Smooth muscle cell of the brain vasculature (primary cell): ENCODE results near the gene CD52.

ENCODE experiments used
- DNase-seq: peaks from one replicate; pipeline ENCODE4 v3.0.0-alpha.2; 2012; ENCODE audit warnings: low read depth, low spot score

The CD52 gene

DNA sequence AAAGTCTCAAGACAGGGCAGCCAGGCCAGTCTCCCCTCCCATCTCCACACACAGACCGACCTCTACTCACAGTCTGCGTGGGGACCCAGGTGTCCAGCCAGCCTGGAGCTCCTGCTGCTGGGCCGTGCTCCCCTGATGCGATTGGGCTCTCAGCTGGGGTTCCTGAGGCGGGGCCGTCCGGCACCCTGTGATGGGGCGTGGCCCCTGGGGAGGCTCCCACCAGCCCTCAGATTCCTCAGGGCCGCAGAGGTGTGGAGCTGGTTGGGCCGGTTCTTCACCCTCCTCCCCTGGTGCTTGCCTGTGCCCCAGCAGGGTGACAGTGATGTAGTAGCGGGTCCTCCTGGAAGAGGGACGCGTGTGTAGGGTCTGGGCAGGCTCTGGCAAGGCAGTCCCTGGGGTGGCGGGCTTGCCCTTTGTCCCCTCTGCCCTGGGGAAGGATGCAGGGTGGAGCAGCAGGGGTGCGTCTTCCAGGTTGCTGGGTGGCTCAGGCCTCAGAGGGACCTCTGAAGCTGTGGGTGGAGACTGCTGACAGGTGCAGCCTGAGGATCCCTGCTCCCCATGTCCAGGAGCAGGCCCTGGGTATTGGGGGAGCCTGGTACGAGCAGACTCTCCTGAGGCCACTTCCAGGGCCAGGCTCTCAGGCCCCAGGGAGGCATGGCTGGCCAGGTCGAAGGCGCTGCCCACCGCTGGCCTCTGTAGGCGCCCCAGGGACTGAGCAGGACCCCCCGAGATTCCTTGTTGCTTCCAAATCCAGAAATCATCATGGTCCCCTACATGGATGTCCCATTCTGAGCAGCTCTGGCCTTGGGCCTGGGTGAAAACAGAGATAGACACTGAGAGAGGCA, 36.4 kb downstream of the CD52 start, which contains the start of gene CRYBG2:
Gene CRYBG2 (minus strand): TSS at position 155 of the 845 bp plus-strand sequence. CDS start 7,473 bp downstream, outside the sequence.
- no peak for DNase-seq

DNA sequence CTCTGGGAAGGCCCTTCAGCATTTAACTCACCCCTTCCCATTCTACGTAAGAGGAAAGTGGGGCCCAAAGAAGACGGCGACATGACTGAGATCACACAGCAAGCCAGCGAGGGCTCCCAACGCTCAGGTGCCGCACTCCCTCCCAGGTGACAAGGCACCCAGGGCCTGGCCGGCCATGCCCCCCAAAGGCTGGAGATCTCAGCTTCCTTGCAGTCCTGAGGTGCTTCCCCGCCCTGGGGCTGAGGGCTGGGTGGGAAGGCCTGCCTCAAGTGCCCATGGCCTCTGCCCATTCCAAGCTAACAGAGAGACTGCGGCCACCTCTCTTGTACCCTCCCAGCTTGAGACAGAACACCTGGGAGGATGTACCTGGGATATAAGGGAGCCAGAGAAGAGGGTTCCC, 37.2 kb downstream of the CD52 start:
- no peak for DNase-seq

DNA sequence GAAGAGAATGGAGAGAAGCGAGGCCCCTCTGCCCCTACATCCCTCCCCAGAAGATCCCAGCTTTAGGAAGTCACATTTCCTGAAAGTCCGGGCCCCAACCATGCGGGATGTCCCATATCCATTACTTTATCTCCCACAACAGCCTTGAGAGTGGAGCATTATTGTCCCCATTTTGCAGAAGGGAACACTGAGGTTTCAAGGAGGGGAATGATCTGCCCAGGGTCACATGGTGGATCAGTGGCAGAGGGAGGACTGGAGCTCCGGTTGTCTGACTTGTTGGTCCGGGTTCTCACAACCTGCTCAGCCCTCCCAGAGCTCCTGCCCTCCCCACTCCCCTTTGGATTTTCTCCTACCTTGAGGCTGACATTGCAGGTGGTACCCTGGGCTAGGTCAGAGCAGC, 38.3 kb downstream of the CD52 start:
- DNase-seq: no peak

DNA sequence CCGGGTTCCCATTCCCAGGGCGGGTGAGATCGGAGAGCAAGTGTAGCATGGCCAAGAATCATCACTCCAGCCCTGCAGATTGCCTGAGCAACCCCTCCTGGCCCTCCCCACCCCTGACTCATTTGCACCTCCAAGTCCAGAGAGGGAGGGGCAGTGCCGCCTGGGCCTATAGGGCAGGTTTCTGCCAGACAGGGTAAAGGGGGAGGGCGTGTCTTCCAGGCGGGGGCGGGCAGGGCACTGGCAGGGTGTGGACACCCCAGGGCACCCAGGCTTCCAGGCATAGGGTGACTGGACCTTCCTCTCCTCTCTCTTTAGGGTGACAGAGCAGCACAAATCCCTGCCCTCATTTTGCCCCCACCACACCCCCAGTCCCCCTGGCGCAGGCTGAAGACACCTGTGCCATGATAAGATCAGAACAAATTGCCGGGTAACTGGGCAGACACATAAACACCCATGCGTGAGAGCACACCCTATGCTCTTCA, 39.4 kb downstream of the CD52 start:
- no peak for DNase-seq

DNA sequence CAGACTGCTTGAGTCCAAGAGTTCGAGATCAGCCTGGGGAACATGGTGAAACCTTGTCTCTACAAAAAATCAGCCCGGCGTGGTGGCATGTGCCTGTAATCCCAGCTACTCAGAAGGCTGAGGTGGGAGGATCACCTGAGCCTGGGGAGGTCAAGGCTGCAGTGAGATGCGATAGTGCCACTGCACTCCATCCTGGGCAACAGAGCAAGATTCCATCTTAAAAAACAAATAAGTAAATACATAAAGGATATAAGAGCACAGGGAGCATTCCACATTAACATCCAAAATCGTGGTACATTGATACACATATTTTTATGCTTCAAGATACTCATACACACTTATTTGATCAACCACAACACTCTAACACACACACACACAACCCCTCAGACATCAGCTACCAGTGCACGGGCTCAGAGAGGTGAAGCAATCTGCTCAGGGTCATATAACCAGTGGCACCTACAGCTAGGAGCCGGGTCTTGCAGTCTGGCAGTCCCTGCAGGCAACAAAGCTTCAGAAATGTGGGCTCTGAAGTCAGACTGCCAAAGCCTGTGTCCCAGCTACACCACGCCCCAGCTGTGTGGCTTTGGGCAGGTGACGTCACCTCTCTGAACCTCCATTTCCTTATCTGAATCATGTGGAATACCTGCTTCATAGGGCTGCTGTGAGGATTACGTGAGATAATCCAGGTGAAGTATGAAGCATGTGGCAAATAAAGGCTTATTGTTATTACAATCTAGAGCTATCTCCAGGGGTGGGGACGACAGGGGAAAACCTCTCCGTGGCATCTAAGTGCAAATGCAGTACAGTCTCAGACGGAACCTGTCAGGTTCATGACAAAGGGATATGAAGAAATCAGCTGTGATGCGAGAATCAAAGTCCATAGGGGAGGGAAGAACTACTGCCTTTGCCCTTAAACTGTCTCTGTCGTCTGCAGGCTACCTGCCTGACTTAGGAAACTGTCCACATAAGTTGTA, 40.9 kb downstream of the CD52 start:
- DNase-seq: no peak

DNA sequence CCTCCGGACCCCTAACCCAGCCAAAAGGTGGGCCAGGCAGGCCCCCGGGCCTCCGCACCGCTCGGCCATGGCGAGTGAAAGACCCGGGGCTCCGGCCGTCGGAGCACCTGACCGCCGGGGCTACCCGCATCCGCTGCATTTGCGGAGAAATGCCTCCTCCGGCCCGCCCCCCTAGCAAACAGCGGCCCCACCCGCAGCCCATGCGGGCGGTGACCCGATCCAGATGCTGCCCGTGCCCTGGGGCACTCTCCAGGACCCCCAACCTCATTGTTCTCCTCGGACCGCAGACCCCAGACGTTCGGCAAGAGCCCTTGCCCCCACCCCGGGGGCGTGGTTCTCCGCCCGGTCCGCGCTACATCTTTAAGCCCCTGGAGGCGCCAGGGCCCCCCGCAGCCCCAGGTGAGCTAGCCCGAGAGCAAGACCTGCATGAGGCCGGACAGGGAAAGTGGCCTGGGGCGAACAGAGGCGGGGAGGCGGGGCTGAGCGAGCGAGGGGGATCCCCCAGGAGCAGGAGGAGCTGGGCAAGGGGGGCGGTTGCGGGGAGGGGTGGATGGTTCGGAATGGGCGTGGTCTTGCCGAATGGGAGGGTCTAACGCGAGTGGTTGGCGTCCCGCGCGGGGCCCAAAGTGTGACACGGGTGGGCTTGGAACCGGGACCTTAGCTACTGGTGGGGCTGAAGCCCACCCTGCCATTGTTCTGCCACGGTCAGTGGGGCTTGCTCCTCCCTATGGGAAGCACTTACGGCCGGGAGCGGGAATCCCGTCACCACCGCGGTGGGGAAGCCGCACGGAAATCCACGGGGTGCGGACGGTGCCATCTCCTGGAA, 42.4 kb downstream of the CD52 start:
- no peak for DNase-seq

DNA sequence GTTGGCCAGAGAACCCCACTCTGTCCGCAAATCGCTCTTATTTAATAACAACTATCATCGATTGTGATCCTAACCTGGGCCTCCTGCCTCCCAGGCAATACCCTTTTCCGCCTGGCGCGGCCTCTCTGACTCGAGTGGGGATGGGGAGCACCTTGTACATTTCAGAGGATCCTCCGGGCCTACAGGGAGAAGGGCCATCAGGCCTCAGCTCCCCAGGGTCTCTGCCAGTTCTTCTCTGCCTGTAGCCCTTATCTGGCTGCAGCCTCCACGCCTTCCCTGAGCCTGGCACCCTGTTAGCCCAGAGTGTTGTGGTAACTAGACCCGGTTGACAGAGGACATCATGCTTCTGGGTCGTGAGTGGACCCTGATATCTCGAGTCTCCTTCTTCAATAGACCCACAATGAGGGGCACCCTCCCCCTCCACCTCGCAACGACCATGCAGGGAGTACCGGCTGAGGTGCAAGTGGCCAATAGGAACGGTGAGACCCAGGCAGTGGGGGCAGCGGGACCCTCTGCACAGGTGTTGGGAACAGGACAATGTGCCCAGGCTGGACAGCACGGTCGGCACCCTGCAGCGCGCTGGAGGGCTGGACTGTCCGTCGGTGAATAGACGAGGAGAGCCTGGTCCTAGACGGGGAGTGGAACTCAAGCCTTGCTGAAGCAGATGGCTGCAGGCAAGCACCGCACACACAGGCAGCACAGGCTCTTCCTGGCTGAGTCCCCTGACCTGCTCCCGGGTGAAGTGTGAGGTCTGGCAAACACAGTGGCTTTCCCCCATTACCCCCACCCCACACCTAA, 43.2 kb downstream of the CD52 start:
- no peak for DNase-seq

DNA sequence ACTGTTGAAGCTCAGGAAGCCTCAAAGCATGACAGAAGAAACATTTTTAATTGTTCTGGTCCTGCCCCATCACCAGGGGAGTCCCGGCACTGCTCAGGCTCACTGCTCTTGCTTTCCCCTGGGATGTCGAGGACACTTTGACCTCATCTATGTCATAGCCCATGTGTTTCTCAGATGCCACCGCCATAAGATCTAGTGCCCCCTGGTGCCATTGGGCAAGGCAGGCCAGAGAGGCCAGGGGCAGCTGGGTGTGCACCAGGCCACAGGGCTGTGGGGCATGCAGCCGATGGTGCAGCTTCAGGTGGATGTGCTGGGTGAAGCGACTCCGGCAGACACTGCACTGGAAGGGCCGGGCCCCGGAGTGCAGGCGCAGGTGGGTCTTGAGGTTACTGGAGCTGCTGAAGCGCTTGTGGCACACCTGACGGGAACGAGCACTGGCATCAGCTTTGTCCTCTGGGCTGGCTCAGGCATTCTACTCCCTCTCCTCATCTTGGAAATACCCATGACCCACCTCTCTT, 43.9 kb downstream of the CD52 start:
- no peak for DNase-seq

DNA sequence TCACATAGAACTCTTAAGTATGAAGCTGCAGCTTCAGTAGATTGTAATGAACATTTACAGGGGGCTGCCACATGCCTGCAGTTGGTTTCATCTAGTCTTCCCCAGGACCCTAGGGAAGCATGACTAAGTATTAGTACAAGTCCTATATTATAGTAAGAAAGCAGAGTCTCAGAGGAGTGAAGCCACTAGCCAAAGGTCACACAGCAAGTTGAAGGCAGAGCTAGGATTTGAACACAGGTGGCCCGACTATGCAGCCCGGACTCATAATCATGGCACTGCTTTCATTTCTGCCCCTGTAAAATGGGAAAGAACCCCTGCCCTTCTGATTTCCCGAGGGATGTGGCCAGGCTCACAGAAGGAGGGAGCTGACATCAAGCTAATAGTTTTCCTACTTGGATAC, 44.6 kb downstream of the CD52 start:
- no peak for DNase-seq

DNA sequence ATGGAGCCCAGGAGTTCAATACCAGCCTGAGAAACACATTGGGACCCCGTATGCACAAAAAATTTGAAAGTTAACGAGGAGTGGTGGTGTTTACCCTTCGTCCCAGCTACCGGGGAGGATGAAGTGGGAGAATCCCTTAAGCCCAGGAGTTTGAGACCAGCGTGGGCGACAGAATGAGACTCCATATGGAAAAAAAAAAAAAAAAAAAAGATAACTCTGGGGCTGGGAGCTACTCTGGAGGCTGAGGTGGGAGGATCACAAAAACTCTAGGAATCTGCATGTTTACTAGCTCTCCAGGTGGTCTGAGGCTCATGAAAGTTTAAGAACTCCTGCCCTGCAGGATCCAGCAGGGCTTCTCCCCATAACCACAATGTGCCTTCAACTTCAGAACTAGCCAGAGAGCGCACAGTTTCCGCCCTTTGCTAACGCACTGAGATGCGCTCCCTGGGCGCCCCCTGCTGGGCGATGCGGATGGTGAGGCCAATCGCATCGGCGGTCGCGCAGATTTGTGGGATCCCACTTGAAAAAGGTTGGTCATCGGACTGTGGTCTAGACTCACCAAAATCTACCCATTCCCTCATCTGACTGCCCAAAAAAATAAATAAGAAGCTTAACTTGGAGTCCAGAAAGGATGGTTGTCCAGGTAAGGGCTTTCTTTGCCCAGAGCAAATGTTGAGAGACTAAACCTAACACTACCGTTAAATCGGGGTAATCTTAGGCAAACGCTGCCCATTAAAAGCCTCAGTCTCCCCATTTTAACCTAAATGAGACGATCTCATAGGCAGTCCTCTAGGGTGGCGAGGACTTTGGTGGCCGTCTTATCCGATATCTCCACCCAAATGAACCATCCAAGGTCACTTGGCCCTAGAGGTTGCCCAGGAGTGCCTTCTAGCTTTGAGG, 46.0 kb downstream of the CD52 start:
- no peak for DNase-seq

DNA sequence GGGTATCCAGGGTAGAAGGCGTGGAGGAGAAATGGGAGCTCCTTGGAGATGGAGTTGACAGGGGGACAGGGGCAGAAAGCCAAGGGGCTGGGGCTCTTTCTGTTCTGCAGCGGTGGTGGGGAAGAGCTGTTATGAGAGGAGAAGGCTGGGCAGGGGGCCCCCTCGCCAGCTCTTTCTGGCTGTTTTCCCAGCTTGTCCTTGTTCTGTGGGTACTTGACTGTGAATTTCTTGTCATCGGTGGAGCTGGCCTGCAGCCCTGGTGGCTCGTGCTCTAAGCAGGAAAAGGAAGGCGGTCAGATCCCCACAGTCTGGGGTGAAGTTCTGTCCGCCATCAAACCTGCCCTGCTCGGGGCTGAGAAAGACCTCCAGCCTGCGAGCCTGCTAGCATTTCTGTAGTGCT, 47.2 kb downstream of the CD52 start:
- DNase-seq: no peak

DNA sequence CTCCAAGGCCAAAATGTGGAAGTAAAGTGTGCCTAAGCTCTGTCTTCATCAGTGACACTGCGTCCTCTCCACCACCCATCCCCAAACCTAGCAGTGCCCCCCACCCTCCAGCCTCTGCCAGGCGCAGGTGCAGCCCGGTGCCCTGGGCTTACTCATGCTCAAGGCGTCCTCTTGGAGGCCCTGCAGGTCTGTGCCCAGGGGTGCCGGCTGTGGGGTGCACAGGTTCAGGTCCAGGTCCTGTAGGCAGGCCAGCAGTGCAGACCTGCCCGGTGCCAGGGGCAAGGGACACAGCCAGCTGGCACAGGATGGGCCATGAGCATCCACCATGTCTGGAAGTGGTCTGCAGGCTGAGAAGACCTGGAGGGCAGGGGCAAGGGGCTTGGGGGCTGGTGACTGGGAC, 49.7 kb downstream of the CD52 start:
- no peak for DNase-seq

DNA sequence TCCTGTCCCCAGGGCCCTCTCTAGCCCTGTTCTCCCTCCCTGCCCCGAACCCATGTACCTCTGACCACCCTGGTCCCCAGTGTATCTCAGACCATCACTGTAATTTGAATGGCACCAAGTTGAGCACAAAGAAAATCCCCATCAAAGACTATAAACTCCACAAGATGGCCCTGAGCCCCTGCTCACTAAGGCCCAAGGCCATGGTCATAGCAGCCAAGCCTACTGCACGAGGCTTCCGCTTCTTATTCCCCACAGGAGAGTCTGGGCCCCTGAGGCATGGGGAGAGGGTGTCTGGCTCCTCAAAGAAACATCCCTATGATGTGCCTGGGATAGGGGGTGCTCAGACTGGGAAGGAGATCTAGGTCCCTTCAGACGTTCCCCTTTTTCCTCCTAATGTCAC, 50.2 kb downstream of the CD52 start:
- DNase-seq: no peak

DNA sequence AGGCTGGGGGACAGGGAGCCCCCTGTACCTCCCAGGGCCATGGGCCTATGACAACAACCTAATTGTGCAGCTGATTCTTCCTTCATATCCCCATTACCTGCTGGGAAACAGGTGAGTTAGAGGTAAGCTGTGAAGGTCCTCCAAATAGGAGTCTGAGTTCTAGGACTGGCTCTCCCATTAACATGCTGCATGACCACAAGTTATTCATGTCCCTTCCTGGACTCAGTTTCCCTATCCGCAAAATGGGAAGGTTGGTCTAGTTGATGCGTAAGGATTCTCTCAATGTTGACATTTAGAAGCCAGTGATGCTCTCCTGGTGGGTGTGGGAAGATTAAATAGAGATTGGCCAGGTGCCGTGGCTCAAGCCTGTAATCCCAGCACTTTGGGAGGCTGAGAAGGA, 50.7 kb downstream of the CD52 start:
- DNase-seq: no peak
